OCI-LY1 (cell line): Measurements from ENCODE around the gene TNFRSF1B.

Source experiments
- H2AFZ ChIP-seq: fragments of 200-600 bp; sonication (generic), shearing (Covaris generic); 2 replicates; pipeline ENCODE4 v1.6.0; 2014; ENCODE audit warnings: antibody characterized with exemption, mild to moderate bottlenecking, low read length
- H3F3A ChIP-seq: fragments of 200-600 bp; sonication (generic), shearing (Covaris generic); 2 replicates; pipeline ENCODE4 v1.6.0; 2014; ENCODE audit warnings: mild to moderate bottlenecking, antibody characterized with exemption, low read length, moderate library complexity; ENCODE audit not compliant: insufficient read depth
- H3K27ac ChIP-seq: fragments of 200-600 bp; sonication (generic); 2 replicates; pipeline ENCODE4 v1.5.1; 2014; ENCODE audit warnings: low read length, mixed run types, mild to moderate bottlenecking, low read depth; ENCODE audit not compliant: poor library complexity, severe bottlenecking
- H3K27me3 ChIP-seq: fragments of 200-600 bp; sonication (generic); 2 replicates; pipeline ENCODE4 v1.6.0; 2014; ENCODE audit warnings: antibody characterized with exemption, mild to moderate bottlenecking, low read length, moderate library complexity; ENCODE audit not compliant: insufficient read depth
- H3K36me3 ChIP-seq: fragments of 200-600 bp; sonication (generic); 2 replicates; pipeline ENCODE4 v1.6.1; 2014; ENCODE audit warnings: mild to moderate bottlenecking, antibody characterized with exemption, low read length, moderate library complexity, mixed read lengths; ENCODE audit not compliant: insufficient read depth
- H3K4me1 ChIP-seq: fragments of 200-600 bp; sonication (generic); 2 replicates; pipeline ENCODE4 v1.5.1; 2014; ENCODE audit warnings: mild to moderate bottlenecking, low read length, moderate library complexity; ENCODE audit not compliant: insufficient read depth, severe bottlenecking
- H3K4me2 ChIP-seq: fragments of 200-600 bp; sonication (generic), shearing (Covaris generic); 2 replicates; pipeline ENCODE4 v1.6.1; 2014; ENCODE audit warnings: low read length
- H3K4me3 ChIP-seq: fragments of 200-600 bp; sonication (generic); 2 replicates; pipeline ENCODE4 v1.5.1; 2014; ENCODE audit warnings: low read length, low read depth, mild to moderate bottlenecking, mixed read lengths; ENCODE audit not compliant: poor library complexity, severe bottlenecking
- H3K79me2 ChIP-seq: fragments of 200-600 bp; shearing (Covaris generic); 2 replicates; pipeline ENCODE4 v1.6.1; 2016; ENCODE audit warnings: mixed run types, low read length, mixed read lengths; ENCODE audit not compliant: insufficient read depth
- H3K9ac ChIP-seq: fragments of 200-600 bp; sonication (generic), shearing (Covaris generic); 2 replicates; pipeline ENCODE4 v1.6.1; 2014; ENCODE audit warnings: mild to moderate bottlenecking, low read length, mixed read lengths
- H3K9me2 ChIP-seq: fragments of 200-600 bp; sonication (generic), shearing (Covaris generic); 2 replicates; pipeline ENCODE4 v1.6.1; 2014; ENCODE audit warnings: low read depth, mild to moderate bottlenecking, low read length, mixed read lengths
- H3K9me3 ChIP-seq: fragments of 200-600 bp; shearing (Covaris generic); 2 replicates; pipeline ENCODE4 v1.6.1; 2014; ENCODE audit warnings: low read length, mixed read lengths
- H4K20me1 ChIP-seq: fragments of 200-600 bp; sonication (generic), shearing (Covaris generic); 2 replicates; pipeline ENCODE4 v1.6.0; 2016; ENCODE audit warnings: mild to moderate bottlenecking, low read length; ENCODE audit not compliant: insufficient read depth
- CTCF ChIP-seq: fragments of 200-600 bp; sonication (generic), shearing (Covaris generic); IDR thresholded peaks from 2 replicates; pipeline ENCODE4 v1.5.1; 2017; ENCODE audit warnings: mild to moderate bottlenecking, antibody characterized with exemption, low read length, moderate library complexity, mixed read lengths
- EZH2 ChIP-seq: fragments of 200-600 bp; sonication (generic), shearing (Covaris generic); IDR thresholded peaks from 2 replicates; pipeline ENCODE4 v1.8.0; 2017; ENCODE audit warnings: borderline replicate concordance, mixed run types, mild to moderate bottlenecking, antibody characterized with exemption, low read length, moderate library complexity, mixed read lengths

TNFRSF1B gene

GRCh38 chr1:12186679-12186985, 19.8 kb downstream of the TNFRSF1B start:
- Histone ChIP-seq H3K27ac (no peak overlapping the region), H3K4me2 (no peak overlapping the region)

GRCh38 chr1:12188115-12188514, 21.3 kb downstream of the TNFRSF1B start:
- Histone ChIP-seq H3K79me2 (no peaks in the 10 kb centered on the region), H3K4me2 (no peak overlapping the region), H2AFZ (no peak overlapping the region), H3K9ac (no peak overlapping the region), H3K9me3 (no peaks in the 10 kb centered on the region), H3K4me3 (no peak overlapping the region), H3K4me1 (no peaks in the 10 kb centered on the region), H3K36me3 (no peaks in the 10 kb centered on the region), H3K27ac (no peak overlapping the region), H3K9me2 (no peaks in the 10 kb centered on the region), H3K27me3 (no peaks in the 10 kb centered on the region), H3F3A (no peaks in the 10 kb centered on the region), H4K20me1 (no peaks in the 10 kb centered on the region)
- no peak for TF ChIP-seq CTCF
- TF ChIP-seq EZH2 = no peak

More at GRCh38 chr1:12186679-12186985, 19.8 kb downstream of the TNFRSF1B start:
- no peaks in the 10 kb centered on the region for H3K9me3 ChIP-seq
- H3K9ac ChIP-seq = no peak overlapping the region
- no peak for TF ChIP-seq EZH2
- TF ChIP-seq CTCF = no peak
- H3K27me3 ChIP-seq = no peaks in the 10 kb centered on the region
- no peaks in the 10 kb centered on the region for H3F3A ChIP-seq
- H3K4me3 ChIP-seq = no peak overlapping the region
- no peaks in the 10 kb centered on the region for H3K79me2 ChIP-seq
- no peaks in the 10 kb centered on the region for H3K36me3 ChIP-seq
- H2AFZ ChIP-seq = no peak overlapping the region
- H3K4me1 ChIP-seq = no peaks in the 10 kb centered on the region
- H3K9me2 ChIP-seq = no peaks in the 10 kb centered on the region
- H4K20me1 ChIP-seq = no peaks in the 10 kb centered on the region

- H3K4me3 ChIP-seq = no peak overlapping the region
- no peaks in the 10 kb centered on the region for H3K9me3 ChIP-seq
- no peak overlapping the region for H3K4me2 ChIP-seq
- H3K9me2 ChIP-seq = no peaks in the 10 kb centered on the region
- no peaks in the 10 kb centered on the region for H3F3A ChIP-seq
- H3K79me2 ChIP-seq = no peaks in the 10 kb centered on the region
- H3K27ac ChIP-seq = no peak overlapping the region
- H3K4me1 ChIP-seq = no peaks in the 10 kb centered on the region
- H3K36me3 ChIP-seq = no peaks in the 10 kb centered on the region
- H2AFZ ChIP-seq = no peak overlapping the region
- H4K20me1 ChIP-seq = no peaks in the 10 kb centered on the region
- H3K9ac ChIP-seq = no peak overlapping the region
- TF ChIP-seq EZH2 (no peak), CTCF (no peak)
- H3K27me3 ChIP-seq = no peaks in the 10 kb centered on the region
These were observed 22.0 kb downstream of the TNFRSF1B start for GRCh38 chr1:12188657-12189327.
